GM19328 (cell line): ENCODE results near the gene HOXD12.

Experiments used
- ATAC-seq: cut with Tn5 transposase; IDR thresholded peaks from one replicate; pipeline ENCODE4 v1.9.1; 2021; ENCODE audit warnings: mild to moderate bottlenecking, moderate library complexity; ENCODE audit not compliant: unreplicated experiment

Gene HOXD12

DNA sequence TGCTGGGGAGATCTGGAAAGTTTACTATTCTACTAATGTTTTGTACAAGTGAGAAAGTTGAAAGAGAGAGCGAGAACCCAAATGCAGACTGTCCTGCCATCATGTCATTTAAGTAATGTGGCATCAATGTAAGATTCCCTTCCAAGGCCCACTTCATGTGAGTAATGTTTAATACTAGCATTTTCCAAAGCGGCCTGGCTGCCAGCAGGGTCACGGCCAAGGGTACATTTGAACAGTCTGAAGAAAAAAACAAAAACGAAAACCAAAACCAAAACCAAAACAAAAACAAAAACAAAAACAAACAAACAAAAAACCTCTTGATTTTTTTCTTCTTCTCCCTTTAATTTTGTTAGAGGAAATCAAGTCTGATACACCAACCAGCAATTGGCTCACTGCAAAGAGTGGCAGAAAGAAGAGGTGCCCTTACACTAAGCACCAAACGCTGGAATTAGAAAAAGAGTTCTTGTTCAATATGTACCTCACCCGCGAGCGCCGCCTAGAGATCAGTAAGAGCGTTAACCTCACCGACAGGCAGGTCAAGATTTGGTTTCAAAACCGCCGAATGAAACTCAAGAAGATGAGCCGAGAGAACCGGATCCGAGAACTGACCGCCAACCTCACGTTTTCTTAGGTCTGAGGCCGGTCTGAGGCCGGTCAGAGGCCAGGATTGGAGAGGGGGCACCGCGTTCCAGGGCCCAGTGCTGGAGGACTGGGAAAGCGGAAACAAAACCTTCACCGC is 19.2 kb downstream of the HOXD12 start:
- ATAC-seq = no peak

DNA sequence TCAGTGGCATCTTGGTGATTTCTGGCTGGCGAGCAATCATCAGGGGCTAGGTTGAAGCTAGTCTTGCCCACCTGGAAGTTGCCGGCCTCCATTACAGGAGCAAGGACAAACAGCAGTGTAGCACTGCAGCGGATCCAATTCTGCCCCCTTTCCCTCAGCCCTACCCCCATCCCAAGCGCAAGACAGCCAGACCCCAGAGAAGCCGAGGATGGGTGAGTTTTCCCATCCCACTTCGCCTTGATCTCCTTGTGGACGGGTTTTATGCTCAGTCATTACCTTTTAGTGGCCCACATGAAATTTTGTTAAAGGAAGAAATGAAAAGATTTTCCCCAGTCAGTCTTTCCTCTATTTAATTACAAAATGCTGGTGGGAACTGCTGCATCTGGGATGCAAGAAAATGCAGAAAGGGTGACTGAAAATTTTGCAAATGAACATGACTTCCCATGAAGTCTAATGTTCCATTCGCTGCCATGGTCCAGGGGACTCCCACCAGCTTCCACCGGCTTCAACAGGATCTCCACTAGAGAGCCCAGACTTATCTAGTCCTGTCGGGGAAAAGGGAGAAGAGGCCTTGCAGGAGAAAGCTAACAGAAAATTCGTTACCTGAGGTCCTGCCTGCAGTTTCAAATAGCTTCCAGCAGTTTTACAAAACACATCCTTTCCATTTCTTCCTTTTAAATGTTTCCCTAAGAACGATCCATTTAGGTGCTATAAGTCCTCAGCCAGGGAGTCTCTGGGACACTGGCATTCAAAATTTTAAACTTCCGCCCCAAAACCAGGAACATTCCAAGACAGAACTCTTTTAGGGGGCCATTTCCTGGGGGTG is 21.0 kb downstream of the HOXD12 start:
- ATAC-seq = no peak

DNA sequence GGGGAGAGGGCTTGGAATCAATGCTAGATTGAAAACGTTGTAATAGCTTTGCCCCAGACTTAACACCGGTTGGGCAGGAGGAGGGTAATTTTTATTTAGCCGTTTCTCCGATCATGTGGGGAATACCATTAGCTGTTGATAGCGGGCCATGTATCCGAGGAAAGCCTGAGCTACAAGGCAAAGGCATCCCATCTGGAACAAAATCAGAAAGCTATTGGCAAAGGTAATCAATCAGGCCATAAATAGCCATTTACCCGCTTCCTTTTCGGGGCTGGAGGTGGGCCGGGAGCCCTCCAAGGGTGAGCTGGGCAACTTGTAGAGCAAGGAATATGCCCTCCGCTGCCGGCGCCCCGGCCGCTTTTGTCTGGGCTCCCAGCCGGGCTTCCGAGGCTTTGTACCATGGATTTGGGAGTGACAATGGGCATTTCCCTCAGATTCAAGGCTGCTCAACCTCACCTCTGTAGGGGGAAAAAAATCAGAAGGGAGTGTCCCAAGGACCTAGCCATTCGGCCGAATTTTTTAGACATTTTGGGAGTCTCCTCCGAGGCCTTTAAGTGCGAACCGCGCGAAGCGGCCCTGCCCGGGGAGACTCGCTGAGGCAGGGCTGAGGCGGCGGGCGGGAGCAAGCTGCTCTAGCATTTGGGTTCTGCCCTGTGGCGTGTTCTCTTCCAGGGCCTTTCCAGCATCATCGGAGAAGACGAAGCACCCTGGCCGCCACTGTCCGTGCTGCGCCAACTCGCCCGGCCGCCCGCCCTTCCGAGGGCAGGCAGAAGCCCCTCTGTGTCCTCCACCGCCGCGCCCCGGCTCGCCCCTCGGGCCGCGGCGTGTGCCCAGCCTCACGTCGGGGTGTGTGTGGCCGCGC is 21.8 kb downstream of the HOXD12 start:
- ATAC-seq = no peak

DNA sequence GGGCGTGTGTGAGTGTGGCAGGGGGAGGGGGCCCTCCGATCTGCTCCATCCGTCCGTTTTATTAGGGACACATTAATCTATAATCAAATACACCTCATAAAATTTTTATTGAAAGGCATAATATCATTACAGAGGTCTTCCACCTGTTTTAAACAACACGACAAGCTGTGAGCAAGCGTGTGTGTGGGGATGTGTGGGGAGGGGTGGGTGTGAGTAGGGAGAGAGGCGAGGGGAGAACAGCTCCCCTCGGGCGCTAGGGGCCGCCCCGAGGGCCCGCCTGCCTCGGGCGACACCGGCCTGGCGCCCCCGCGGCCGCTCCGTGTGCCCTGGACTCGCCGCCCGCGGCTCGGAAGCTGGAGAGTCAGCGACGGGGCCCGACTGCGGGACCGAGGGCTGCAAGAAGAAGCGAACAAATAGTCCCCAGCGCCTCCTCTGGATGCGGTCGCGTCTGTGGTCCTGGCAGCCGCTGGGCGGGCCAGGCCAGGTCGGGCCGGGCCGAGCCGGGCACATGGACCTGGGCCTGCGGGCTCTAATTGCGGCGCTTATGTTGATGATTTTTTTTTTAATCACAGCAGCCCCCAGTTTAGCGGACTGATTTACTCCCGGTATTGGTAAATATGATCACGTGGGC is 22.6 kb downstream of the HOXD12 start:
- ATAC-seq = no peak

DNA sequence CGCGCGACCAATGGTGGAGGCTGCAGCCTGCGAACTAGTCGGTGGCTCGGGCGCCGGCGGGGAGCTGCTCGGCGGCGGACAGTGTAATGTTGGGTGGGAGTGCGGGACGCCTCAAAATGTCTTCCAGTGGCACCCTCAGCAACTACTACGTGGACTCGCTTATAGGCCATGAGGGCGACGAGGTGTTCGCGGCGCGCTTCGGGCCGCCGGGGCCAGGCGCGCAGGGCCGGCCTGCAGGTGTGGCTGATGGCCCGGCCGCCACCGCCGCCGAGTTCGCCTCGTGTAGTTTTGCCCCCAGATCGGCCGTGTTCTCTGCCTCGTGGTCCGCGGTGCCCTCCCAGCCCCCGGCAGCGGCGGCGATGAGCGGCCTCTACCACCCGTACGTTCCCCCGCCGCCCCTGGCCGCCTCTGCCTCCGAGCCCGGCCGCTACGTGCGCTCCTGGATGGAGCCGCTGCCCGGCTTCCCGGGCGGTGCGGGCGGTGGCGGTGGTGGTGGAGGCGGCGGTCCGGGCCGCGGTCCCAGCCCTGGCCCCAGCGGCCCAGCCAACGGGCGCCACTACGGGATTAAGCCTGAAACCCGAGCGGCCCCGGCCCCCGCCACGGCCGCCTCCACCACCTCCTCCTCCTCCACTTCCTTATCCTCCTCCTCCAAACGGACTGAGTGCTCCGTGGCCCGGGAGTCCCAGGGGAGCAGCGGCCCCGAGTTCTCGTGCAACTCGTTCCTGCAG is 23.3 kb downstream of the HOXD12 start, which contains the start of gene HOXD9:
Gene HOXD9 (plus strand): TSS at position 37 of the 728 bp plus-strand sequence. CDS start 50 bp downstream, at position 87.
- no peak for ATAC-seq

DNA sequence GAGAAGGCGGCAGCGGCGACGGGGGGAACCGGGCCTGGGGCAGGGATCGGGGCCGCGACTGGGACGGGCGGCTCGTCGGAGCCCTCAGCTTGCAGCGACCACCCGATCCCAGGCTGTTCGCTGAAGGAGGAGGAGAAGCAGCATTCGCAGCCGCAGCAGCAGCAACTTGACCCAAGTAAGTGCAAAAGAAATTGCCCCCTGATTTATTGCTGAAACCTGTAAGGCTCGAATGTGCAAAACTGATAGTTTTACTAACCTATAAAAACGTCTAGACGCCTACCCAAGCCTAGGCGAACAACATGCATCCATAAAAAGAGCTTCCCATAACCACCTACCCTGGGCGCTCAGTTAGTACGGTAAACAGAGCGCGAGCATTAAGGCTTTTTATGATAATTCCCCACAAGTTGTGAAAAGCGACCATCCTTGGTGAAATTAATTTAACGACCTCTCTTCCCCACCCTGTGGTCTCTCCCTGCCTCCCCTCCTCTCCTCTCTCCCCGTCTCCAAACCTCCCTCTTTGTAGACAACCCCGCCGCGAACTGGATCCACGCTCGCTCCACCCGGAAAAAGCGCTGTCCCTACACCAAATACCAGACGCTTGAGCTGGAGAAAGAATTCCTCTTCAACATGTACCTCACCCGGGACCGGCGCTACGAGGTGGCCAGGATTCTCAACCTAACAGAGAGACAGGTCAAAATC is 24.0 kb downstream of the HOXD12 start:
- no peak for ATAC-seq

DNA sequence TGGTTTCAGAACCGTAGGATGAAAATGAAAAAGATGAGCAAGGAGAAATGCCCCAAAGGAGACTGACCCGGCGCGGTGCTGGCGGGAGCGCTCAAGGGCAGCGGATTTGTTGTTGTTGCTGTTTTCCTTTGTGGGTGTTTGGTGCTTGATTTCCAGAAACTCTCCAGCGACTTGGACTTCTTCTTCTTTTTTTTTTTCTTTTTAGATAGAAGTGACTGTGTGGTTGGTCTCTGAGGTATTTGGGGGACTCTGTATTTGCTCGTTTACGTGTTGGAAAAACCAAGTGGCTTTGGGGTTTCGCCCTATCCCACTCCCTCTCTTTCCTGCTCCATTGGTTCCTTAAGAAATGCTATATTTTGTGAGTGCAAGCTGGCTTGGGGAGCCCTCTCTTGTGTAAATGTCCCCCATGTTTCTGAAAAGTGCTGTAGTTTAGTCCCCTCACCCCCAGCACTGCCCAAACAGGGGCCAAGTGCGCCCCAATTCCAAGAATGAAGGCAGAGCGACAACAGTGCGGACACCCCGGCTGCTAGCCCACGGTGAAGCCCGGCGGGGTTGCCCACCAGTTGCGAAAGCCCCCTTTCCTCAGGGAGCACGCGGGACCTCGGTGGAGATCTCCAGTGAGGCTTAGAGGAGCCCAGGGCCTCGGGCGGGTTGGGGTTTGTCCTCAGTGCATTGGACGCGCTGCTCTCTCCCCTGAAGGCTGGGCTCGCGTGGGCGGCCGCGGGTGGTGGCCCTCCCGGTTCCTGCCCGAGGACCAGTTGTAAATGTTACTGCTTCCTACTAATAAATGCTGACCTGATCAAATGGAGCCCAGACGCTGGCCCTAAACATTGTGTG is 24.7 kb downstream of the HOXD12 start:
- ATAC-seq = no peak

DNA sequence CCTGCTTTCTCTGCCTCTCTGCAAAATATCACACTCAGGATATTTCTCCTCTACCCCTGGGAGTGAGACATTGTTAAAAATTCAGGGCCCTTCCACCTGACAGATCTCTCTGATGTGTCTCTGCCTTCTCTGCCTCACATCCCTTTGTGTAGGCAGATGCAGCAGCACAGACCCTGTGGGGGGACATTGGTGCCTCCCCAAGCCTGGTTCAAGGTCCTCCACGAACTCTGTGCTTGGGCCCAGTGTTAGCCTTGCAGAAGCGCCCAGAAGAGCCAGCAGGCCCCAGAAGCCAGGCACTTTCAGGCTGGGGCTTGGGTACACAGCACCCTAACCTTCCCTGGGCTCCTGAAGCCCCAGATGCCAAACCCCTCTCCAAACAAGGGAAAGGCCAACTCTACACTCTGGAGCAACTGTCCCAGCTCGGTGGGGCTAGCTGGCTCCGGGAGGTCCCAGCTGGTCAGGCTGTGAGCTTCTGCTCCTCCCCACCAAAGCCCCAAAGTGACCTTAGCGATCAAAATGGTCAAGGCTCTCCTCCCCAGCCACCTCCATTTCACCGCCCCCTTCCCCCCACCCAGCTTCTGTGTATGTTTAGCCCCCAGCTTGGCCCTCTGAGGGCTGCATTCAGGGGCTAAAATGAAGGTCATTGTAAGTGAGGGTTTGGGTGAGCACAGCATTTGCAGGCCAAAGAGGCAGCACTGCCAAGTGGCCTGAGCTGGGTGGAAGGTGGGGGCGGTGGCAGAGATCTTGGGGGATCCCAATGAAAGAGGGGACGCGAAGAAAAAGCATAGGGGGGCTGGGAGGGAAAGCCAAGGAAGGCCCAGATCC is 25.6 kb downstream of the HOXD12 start:
- no peak for ATAC-seq

DNA sequence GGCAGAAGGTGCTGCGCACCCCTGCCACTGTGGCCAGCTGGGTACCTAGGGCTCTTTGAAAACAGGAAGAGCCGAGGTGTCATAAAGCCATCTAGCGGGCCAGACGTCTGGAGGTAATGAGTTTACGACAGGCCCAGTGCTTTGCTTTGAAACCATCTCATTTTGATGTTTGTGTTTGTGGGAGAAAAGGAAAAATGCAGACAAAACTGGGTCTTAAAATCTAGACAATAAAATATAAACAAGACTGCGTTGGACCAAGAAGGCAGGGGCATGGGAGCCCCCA is 26.1 kb downstream of the HOXD12 start:
- no peak for ATAC-seq

DNA sequence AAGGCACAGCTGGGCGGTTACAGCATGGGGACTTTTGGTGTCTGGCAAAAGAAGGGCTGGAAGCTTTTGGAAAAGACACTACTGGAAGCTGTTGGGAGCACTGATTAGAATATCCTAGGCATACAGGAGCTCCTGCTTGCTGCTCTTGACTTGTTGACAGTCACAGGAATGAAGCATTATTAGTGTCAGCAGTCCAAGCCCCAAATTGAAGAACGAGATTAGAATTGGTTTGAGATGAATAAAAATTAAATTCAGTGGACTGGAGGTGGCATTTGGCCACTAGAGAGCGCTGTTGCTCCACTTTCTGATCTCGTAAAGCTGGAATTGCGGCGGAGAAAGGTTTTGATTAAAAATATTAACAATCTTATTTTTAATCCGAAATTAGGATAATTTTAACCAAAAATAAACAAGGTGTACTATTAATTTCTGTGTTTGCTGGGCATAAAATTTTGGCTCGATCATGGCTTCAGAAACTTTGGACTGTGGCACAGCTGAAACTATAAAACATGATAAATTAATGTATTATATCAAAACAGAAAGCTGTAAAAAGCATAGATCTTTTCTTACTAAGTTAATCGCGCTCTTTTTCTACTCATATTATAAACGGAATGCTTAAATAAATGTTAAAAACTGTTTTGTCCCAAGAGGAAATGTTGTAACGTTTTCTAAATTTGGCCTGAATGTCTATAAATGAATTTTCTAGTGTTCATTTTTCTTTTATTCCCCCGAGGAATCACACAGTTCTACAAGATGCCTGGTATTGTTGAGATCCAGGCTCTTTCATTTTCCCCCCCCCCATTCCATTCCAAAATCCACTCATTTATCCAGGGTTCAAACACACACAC is 27.6 kb downstream of the HOXD12 start:
- ATAC-seq = no peak

DNA sequence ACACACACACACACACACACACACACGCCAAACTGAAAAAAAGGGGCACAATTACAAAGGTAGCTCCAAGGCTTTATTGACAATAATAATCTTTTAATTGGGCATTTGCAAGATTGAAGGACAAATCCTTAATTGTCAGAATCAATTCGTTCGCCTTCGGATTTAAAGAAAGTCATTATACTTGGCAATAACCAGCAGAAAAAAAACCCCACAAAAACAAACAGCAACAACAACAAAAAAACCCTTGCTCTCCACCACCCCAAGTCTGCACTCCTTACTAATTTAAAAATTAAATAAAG is 28.1 kb downstream of the HOXD12 start:
- no peak for ATAC-seq

DNA sequence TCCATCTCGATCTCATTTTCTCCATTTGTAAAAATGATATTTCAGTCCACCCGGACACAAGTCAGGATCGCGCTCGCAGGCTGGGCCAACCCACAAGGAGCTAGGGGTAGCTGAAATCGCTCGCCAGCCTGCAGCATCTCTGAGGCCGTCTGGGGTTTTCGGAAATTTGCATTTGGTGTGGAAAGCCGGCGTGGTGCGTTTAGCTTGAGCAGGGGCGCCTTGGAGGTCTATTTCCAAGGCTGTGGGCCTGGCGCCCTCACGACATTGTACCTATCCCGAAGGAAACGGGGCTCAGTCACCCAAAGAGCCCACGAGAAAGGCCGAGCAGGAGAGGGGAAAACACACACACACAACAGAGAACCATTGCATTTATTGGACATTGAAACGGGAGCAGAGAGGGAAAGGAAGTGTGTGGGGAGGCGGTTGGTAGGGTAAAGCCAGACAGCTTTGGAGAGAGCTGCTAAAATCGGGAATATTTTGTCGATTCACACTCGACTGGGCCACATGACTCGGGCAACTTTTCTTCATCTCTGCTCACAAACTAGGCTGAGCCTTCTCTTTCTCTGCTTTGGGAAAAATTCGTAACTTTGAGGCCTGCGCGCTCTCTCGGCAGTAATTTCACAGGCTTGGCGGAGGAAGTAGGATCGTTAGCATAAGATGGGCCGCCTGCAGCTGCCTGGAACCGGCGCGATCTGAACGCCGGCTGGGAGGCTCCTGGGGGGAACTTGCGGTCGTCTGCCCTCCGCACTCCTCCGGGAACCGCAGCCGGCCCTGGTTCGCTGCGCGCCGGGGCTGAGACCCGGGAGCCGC is 28.8 kb downstream of the HOXD12 start:
- ATAC-seq = no peak

DNA sequence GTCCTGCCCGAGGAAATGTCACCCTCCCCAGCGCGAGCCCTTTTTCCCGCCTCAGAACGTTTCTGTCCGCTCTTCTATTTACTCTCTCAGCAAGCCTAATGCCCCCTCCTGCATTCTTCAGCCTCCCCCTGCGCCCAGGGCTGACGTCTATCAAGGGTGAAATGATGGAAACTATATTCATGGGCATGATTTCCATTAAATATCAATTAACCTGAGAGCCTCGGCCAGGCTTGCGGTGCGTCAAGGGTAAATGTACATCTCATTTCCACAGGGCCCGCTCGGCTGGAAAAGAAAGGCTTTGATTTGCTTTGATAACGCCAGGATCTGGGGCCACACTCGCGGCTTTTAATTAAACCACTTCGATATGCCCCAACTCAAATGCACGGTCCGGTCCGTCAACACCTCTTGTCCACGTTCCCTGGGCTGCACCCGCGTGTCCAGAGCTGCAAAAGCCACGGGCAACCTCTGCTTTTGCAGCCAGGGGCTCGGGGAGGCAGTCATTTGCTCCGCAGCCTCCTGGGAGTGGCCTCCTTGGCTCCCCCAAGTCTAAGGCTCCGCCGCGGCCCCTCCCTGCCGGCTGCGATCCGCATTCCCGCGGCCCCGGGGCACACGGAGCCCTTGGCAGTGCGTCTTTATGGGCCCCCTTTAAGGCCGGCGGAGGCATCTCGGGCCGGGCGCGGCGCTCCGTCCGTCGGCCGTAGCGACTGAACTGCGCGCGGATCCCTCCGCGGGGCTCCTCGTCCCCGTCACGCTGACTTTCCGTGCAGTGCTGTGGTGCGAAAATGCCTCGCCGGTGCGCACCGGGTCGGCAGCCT is 29.6 kb downstream of the HOXD12 start, which contains the start of gene HOXD8:
Gene HOXD8 (plus strand): TSS at position 724 of the 815 bp plus-strand sequence. CDS start 662 bp downstream, outside the sequence.
- ATAC-seq = no peak

DNA sequence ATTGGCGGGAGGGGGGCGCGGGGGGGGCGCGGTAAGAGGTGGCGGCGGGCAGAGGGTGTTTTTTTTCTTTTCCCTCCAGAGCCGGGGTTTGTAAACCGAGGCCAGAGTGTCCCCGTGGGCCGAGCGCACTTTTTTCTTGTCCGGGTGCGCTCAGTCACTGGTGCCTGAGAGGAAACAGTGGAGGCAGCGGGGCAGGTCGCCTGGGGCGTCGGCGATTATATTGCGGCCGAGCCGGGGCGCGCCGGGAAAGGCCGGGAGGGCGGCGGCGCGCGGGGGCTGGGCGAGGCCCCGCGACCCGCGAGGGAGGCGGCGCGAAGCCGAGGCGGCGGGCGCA is 30.2 kb downstream of the HOXD12 start:
- ATAC-seq = no peak

DNA sequence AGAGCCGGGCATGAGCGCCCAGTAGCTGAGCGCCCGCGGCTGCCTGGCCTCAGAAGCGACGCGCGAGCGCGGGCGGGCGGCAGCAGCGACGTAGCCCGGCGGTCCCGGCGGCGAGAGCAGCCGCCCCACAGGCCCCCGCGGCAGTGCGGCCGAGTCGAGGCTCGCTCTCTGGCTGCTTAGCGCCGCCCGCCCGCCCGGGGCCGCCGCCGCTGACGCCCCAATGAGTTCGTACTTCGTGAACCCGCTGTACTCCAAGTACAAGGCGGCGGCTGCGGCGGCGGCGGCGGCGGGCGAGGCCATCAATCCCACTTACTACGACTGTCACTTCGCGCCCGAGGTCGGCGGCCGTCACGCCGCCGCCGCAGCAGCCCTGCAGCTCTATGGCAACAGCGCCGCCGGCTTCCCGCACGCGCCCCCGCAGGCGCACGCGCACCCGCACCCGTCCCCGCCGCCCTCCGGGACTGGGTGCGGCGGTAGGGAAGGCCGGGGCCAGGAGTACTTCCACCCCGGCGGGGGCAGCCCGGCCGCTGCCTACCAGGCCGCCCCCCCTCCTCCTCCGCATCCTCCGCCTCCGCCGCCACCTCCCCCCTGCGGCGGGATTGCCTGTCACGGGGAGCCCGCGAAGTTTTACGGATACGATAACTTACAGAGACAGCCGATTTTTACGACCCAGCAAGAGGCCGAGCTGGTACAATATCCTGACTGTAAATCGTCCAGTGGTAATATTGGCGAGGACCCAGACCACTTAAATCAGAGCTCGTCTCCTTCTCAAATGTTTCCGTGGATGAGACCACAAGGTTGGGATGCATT is 30.8 kb downstream of the HOXD12 start:
- no peak for ATAC-seq
